HEK293 (cell line): ENCODE measurements around the gene PPP1R14C.

Source experiments
- CTCF ChIA-PET: fragments of 350-600 bp; formaldehyde crosslinking; extraction: SDS; loops from one replicate; lab custom pipeline; 2021; ENCODE audit warnings: antibody characterized with exemption; lab: Yijun Ruan, JAX
- POLR2A ChIA-PET: fragments of 300-600 bp; formaldehyde crosslinking; extraction: SDS; loops from one replicate; lab custom pipeline; 2020; ENCODE audit warnings: antibody characterized with exemption, inconsistent platforms; lab: Yijun Ruan, JAX
- H3K27ac ChIP-seq: fragments of 200-500 bp; sonication (Bioruptor generic); 2 replicates; pipeline ENCODE4 v1.5.1; 2014; ENCODE audit warnings: low read depth, low read length, control low read depth, inconsistent platforms; ENCODE audit errors: extremely low read depth
- H3K36me3 ChIP-seq, 2 experiments: fragments of 200-500 bp in 1 of 2; sonication (Bioruptor generic) in 1 of 2; 1 replicate in 1 of 2; 2 replicates in 1 of 2; pipeline ENCODE4 v1.5.1; 2014 to 2017; ENCODE audit warnings: inconsistent platforms in 2 of 2, low read length in 2 of 2; ENCODE audit not compliant: control insufficient read depth in 2 of 2, insufficient read depth in 1 of 2
- H3K4me1 ChIP-seq: fragments of 200-500 bp; sonication (Bioruptor generic); 2 replicates; pipeline ENCODE4 v1.5.1; 2014; ENCODE audit warnings: mild to moderate bottlenecking, low read length, inconsistent platforms; ENCODE audit not compliant: control insufficient read depth, insufficient read depth
- H3K4me3 ChIP-seq: 2 replicates; pipeline ENCODE4 v1.5.1; 2011; ENCODE audit warnings: low read depth, mild to moderate bottlenecking, control low read depth, low read length, moderate library complexity
- H3K9me3 ChIP-seq: fragments of 200-500 bp; sonication (Bioruptor generic); 2 replicates; pipeline ENCODE4 v1.5.1; 2014; ENCODE audit warnings: low read depth, low read length, inconsistent platforms; ENCODE audit not compliant: control insufficient read depth, insufficient read depth
- EGR2 ChIP-seq: fragments of 450-650 bp; formaldehyde crosslinking; IDR thresholded peaks from 2 replicates; pipeline ENCODE4 v1.5.1; 2016; ENCODE audit warnings: low read depth, missing biosample characterization, missing genetic modification characterization
- GLI2 ChIP-seq: fragments of 450-650 bp; formaldehyde crosslinking; IDR thresholded peaks from 2 replicates; pipeline ENCODE4; 2017; ENCODE audit warnings: missing biosample characterization, missing genetic modification characterization, low read depth, borderline replicate concordance
- KLF17 ChIP-seq: fragments of 450-650 bp; formaldehyde crosslinking; IDR thresholded peaks from 2 replicates; pipeline ENCODE4 v1.5.1; 2016; ENCODE audit warnings: missing biosample characterization, missing genetic modification characterization
- MEIS1 ChIP-seq: sonication (generic); formaldehyde crosslinking; IDR thresholded peaks from 2 replicates; pipeline ENCODE4 v1.8.1; 2022; ENCODE audit warnings: missing genetic modification reagents, mild to moderate bottlenecking, borderline replicate concordance
- PRDM1 ChIP-seq: fragments of 450-650 bp; formaldehyde crosslinking; IDR thresholded peaks from 2 replicates; pipeline ENCODE4; 2016; ENCODE audit warnings: missing biosample characterization, missing genetic modification characterization
- PRDM6 ChIP-seq: fragments of 450-650 bp; formaldehyde crosslinking; IDR thresholded peaks from 2 replicates; pipeline ENCODE4 v1.5.1; 2017; ENCODE audit warnings: missing biosample characterization, missing genetic modification characterization
- SCRT2 ChIP-seq: fragments of 450-650 bp; formaldehyde crosslinking; IDR thresholded peaks from 2 replicates; pipeline ENCODE4 v1.5.1; 2016; ENCODE audit warnings: missing biosample characterization, missing genetic modification characterization
- ZBTB17 ChIP-seq: fragments of 450-650 bp; formaldehyde crosslinking; IDR thresholded peaks from 2 replicates; pipeline ENCODE4 v1.5.1; 2016; ENCODE audit warnings: missing biosample characterization, missing genetic modification characterization
- ZBTB21 ChIP-seq: fragments of 450-650 bp; formaldehyde crosslinking; IDR thresholded peaks from 2 replicates; pipeline ENCODE4 v1.5.1; 2017; ENCODE audit warnings: missing biosample characterization, missing genetic modification characterization
- ZFHX2 ChIP-seq: fragments of 450-650 bp; formaldehyde crosslinking; conservative IDR thresholded peaks from 2 replicates; pipeline ENCODE4 v1.5.1; 2016; ENCODE audit warnings: missing biosample characterization, missing genetic modification characterization
- ZFP37 ChIP-seq: fragments of 450-650 bp; formaldehyde crosslinking; IDR thresholded peaks from 2 replicates; pipeline ENCODE4 v1.5.1; 2016; ENCODE audit warnings: missing biosample characterization, missing genetic modification characterization
- ZNF16 ChIP-seq: fragments of 450-650 bp; formaldehyde crosslinking; IDR thresholded peaks from 2 replicates; pipeline ENCODE4 v1.5.1; 2016; ENCODE audit warnings: low read depth, missing biosample characterization, missing genetic modification characterization
- ZNF362 ChIP-seq: fragments of 450-650 bp; formaldehyde crosslinking; IDR thresholded peaks from 2 replicates; pipeline ENCODE4 v1.5.1; 2016; ENCODE audit warnings: missing biosample characterization, missing genetic modification characterization
- ZNF423 ChIP-seq: fragments of 450-650 bp; formaldehyde crosslinking; IDR thresholded peaks from 2 replicates; pipeline ENCODE4 v1.5.1; 2016; ENCODE audit warnings: missing biosample characterization, missing genetic modification characterization
- ZNF433 ChIP-seq: fragments of 450-650 bp; formaldehyde crosslinking; IDR thresholded peaks from 2 replicates; pipeline ENCODE4 v1.5.1; 2016; ENCODE audit warnings: missing biosample characterization, missing genetic modification characterization, low read depth
- ZNF488 ChIP-seq: fragments of 450-650 bp; formaldehyde crosslinking; IDR thresholded peaks from 2 replicates; pipeline ENCODE4 v1.5.1; 2016; ENCODE audit warnings: missing biosample characterization, missing genetic modification characterization
- ZNF624 ChIP-seq: fragments of 450-650 bp; formaldehyde crosslinking; IDR thresholded peaks from 2 replicates; pipeline ENCODE4 v1.5.1; 2017; ENCODE audit warnings: missing biosample characterization, missing genetic modification characterization
- ZSCAN4 ChIP-seq: fragments of 450-650 bp; formaldehyde crosslinking; IDR thresholded peaks from 2 replicates; pipeline ENCODE4 v1.5.1; 2017; ENCODE audit warnings: missing biosample characterization, missing genetic modification characterization

Gene PPP1R14C

GRCh38 chr6:150149146-150149545 lies 6.3 kb downstream of the PPP1R14C start:
- no peak overlapping the region for H3K27ac ChIP-seq
- H3K9me3 ChIP-seq: no peaks in the 10 kb centered on the region
- no peak for TF ChIP-seq PRDM6 (tag by site-specific recombination)
- TF ChIP-seq GLI2: no peak
- no peak for TF ChIP-seq MEIS1 (CRISPR knock-in tag)
- TF ChIP-seq ZNF423 (tag by site-specific recombination): no peak
- peak; percentile 72 for TF ChIP-seq ZSCAN4 (tag by site-specific recombination)
- 0 out of 2 replicates have a peak, but pooled peaks have one; percentile 39 for TF ChIP-seq ZFHX2 (tag by site-specific recombination)
- TF ChIP-seq ZNF16 (tag by site-specific recombination): no peak
- no peak for TF ChIP-seq ZNF488
- no peak for TF ChIP-seq KLF17 (tag by site-specific recombination)
- peak; percentile 33; the same call in 1 of the 2 replicates for TF ChIP-seq EGR2 (tag by site-specific recombination)
- peak; percentile 39; the same call in 1 of the 2 replicates for TF ChIP-seq SCRT2
- peak; percentile 92 for TF ChIP-seq ZNF362 (tag by site-specific recombination)
- no peak for TF ChIP-seq ZBTB21 (tag by site-specific recombination)
- TF ChIP-seq ZNF624 (tag by site-specific recombination): no peak
- TF ChIP-seq PRDM1 (tag by site-specific recombination): 0 out of 2 replicates have a peak, but pooled peaks have one; percentile 26
- no peak for TF ChIP-seq ZFP37 (tag by site-specific recombination)
- no peak overlapping the region for H3K4me3 ChIP-seq
- ChIA-PET POLR2A (no interaction called here), CTCF (interaction anchor here (0.7 kb wide), 1 partner anchor 66 kb away, joined by 3 read pairs; no protein-coding TSS in a partner anchor)
- peaks cover 24% of the 10 kb centered on the region for H3K4me1 ChIP-seq
- no peaks in the 10 kb centered on the region for H3K36me3 ChIP-seq

- Histone ChIP-seq H3K4me3 (no peak overlapping the region), H3K27ac (no peak overlapping the region), H3K9me3 (no peaks in the 10 kb centered on the region), H3K36me3 (no peaks in the 10 kb centered on the region), H3K4me1 (peaks cover 20% of the 10 kb centered on the region)
- TF ChIP-seq ZBTB17 (tag by site-specific recombination) (0 out of 2 replicates have a peak, but pooled peaks have one; percentile 0), ZNF433 (tag by site-specific recombination) (no peak)
- POLR2A ChIA-PET: no interaction called here
- CTCF ChIA-PET: interaction anchor here (1.2 kb wide), 1 partner anchor 70 kb away, joined by 3 read pairs; no protein-coding TSS in a partner anchor
Observed at GRCh38 chr6:150150458-150150820, 7.6 kb downstream of the PPP1R14C start.
